H1 (cell line): ENCODE results near the gene ADAMTS9. TPM values are rescaled to one million over a fixed set of nuclear protein-coding genes. Genes with fewer than 3 reads are reported as not detected.

Experiments
- CREB1 ChIP-seq: IDR thresholded peaks from 2 replicates; pipeline ENCODE4 v1.6.1; 2012; ENCODE audit warnings: inconsistent platforms
- FOSL1 ChIP-seq: IDR thresholded peaks from 2 replicates; pipeline ENCODE4 v1.6.1; 2011; ENCODE audit warnings: mild to moderate bottlenecking, low read depth, low read length, moderate library complexity; ENCODE audit not compliant: insufficient read depth
- RFX5 ChIP-seq: IDR thresholded peaks from 2 replicates; pipeline ENCODE4 v1.6.1; 2011; ENCODE audit warnings: low read depth, low read length, improper control_type of control experiment, borderline replicate concordance
- SIN3A ChIP-seq, 2 experiments: IDR thresholded peaks in 1 of 2; conservative IDR thresholded peaks in 1 of 2; 2 replicates each; pipeline ENCODE4 v1.6.1; 2011 to 2012; ENCODE audit warnings: low read length in 2 of 2, improper control_type of control experiment in 1 of 2, low read depth in 1 of 2, mild to moderate bottlenecking in 1 of 2
- SP4 ChIP-seq: IDR thresholded peaks from 2 replicates; pipeline ENCODE4 v1.6.1; 2012; ENCODE audit warnings: low read length, inconsistent platforms
- TAF1 ChIP-seq: IDR thresholded peaks from 2 replicates; pipeline ENCODE4 v1.6.1; 2011; ENCODE audit warnings: mild to moderate bottlenecking, low read depth, low read length
- polyA plus RNA-seq, 7 experiments: library from polyadenylated mRNA; depleted of rRNA in 3 of 7; stranded (reverse) in 5 of 7; unstranded in 2 of 7; fragments of >200 nt in 5 of 7; fragments of 200-250 nt in 2 of 7; gene quantifications; 1 replicate in 5 of 7; 2 replicates in 1 of 7; 4 replicates in 1 of 7; pipeline versions ENCODE4 v1.2.1 to v1.2.3, GENCODE V29; 2011 to 2013; ENCODE audit warnings: missing spikeins in 2 of 7, mixed read lengths in 2 of 7
- total RNA-seq: library from RNA; stranded (reverse); fragmentation: NEBNext Ultra II Directional; extraction: Animal tissue kit (Norgen Biotek cat#: 25700); gene quantifications from 2 replicates; pipeline ENCODE4 v1.2.1, GENCODE V29; 2021
- TF ChIP-seq, protein P1 (sequence below): fragments of 300-600 bp; sonication (generic); IDR thresholded peaks from 2 replicates; pipeline ENCODE4 v1.7.1; 2012; ENCODE audit warnings: low read length, moderate library complexity, mild to moderate bottlenecking, inconsistent platforms; ENCODE audit not compliant: insufficient replicate concordance
- TF ChIP-seq, protein P2 (sequence below): IDR thresholded peaks from 2 replicates; pipeline ENCODE4 v1.6.1; 2012; ENCODE audit warnings: low read length, inconsistent platforms

The ADAMTS9 gene
- total and polyA plus RNA-seq, 2 of the 8 experiments (the other 6 are each of a cell fraction or from before 2014, with no cell fraction given), result 0.20 to 0.41 TPM

DNA sequence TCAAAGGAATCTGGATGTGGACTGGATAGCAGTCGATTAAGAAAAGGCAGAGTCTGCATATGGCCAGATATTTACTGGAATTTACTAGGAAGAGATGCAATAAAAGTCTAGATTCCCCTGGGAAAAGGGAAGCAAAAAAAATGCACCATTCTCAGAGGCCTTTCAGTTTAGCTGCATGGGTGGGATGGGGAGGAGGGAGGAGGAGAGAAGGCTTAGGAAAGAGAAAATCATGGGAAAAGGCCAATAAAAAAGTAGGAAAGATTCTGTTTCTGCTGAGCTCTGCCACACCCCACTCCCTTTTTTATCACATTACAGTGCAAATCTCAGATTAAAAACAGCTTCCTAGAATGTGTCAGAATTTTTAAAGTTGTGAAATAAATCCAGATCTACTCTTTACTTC, 103.6 kb downstream of the ADAMTS9 start (continued):
- TF ChIP-seq TAF1 (no peak), FOSL1 (no peak), SP4 (no peak), RFX5 (no peak), SIN3A (conservative IDR thresholded peaks at IDR 0.05 in 1 of 2, IDR thresholded peaks at IDR 0.05 in 1 of 2; ENCODE audit: low read depth in 1 of 2, low read length in 2 of 2) (no peak), CREB1 (no peak)
- TF ChIP-seq, protein P1, sequence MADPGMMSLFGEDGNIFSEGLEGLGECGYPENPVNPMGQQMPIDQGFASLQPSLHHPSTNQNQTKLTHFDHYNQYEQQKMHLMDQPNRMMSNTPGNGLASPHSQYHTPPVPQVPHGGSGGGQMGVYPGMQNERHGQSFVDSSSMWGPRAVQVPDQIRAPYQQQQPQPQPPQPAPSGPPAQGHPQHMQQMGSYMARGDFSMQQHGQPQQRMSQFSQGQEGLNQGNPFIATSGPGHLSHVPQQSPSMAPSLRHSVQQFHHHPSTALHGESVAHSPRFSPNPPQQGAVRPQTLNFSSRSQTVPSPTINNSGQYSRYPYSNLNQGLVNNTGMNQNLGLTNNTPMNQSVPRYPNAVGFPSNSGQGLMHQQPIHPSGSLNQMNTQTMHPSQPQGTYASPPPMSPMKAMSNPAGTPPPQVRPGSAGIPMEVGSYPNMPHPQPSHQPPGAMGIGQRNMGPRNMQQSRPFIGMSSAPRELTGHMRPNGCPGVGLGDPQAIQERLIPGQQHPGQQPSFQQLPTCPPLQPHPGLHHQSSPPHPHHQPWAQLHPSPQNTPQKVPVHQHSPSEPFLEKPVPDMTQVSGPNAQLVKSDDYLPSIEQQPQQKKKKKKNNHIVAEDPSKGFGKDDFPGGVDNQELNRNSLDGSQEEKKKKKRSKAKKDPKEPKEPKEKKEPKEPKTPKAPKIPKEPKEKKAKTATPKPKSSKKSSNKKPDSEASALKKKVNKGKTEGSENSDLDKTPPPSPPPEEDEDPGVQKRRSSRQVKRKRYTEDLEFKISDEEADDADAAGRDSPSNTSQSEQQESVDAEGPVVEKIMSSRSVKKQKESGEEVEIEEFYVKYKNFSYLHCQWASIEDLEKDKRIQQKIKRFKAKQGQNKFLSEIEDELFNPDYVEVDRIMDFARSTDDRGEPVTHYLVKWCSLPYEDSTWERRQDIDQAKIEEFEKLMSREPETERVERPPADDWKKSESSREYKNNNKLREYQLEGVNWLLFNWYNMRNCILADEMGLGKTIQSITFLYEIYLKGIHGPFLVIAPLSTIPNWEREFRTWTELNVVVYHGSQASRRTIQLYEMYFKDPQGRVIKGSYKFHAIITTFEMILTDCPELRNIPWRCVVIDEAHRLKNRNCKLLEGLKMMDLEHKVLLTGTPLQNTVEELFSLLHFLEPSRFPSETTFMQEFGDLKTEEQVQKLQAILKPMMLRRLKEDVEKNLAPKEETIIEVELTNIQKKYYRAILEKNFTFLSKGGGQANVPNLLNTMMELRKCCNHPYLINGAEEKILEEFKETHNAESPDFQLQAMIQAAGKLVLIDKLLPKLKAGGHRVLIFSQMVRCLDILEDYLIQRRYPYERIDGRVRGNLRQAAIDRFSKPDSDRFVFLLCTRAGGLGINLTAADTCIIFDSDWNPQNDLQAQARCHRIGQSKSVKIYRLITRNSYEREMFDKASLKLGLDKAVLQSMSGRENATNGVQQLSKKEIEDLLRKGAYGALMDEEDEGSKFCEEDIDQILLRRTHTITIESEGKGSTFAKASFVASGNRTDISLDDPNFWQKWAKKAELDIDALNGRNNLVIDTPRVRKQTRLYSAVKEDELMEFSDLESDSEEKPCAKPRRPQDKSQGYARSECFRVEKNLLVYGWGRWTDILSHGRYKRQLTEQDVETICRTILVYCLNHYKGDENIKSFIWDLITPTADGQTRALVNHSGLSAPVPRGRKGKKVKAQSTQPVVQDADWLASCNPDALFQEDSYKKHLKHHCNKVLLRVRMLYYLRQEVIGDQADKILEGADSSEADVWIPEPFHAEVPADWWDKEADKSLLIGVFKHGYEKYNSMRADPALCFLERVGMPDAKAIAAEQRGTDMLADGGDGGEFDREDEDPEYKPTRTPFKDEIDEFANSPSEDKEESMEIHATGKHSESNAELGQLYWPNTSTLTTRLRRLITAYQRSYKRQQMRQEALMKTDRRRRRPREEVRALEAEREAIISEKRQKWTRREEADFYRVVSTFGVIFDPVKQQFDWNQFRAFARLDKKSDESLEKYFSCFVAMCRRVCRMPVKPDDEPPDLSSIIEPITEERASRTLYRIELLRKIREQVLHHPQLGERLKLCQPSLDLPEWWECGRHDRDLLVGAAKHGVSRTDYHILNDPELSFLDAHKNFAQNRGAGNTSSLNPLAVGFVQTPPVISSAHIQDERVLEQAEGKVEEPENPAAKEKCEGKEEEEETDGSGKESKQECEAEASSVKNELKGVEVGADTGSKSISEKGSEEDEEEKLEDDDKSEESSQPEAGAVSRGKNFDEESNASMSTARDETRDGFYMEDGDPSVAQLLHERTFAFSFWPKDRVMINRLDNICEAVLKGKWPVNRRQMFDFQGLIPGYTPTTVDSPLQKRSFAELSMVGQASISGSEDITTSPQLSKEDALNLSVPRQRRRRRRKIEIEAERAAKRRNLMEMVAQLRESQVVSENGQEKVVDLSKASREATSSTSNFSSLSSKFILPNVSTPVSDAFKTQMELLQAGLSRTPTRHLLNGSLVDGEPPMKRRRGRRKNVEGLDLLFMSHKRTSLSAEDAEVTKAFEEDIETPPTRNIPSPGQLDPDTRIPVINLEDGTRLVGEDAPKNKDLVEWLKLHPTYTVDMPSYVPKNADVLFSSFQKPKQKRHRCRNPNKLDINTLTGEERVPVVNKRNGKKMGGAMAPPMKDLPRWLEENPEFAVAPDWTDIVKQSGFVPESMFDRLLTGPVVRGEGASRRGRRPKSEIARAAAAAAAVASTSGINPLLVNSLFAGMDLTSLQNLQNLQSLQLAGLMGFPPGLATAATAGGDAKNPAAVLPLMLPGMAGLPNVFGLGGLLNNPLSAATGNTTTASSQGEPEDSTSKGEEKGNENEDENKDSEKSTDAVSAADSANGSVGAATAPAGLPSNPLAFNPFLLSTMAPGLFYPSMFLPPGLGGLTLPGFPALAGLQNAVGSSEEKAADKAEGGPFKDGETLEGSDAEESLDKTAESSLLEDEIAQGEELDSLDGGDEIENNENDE, result no peak
- TF ChIP-seq, protein P2, sequence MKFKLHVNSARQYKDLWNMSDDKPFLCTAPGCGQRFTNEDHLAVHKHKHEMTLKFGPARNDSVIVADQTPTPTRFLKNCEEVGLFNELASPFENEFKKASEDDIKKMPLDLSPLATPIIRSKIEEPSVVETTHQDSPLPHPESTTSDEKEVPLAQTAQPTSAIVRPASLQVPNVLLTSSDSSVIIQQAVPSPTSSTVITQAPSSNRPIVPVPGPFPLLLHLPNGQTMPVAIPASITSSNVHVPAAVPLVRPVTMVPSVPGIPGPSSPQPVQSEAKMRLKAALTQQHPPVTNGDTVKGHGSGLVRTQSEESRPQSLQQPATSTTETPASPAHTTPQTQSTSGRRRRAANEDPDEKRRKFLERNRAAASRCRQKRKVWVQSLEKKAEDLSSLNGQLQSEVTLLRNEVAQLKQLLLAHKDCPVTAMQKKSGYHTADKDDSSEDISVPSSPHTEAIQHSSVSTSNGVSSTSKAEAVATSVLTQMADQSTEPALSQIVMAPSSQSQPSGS, result no peak
